ENCODE results near the gene TRAPPC14.
A peak's percentile ranks its signal among the peaks of the same experiment; 100 is the strongest.
"Not testable (repeated sequence)": the region's sequence is repeated elsewhere in the genome, so short reads cannot be mapped to it uniquely, and the experiment has no call there.

Gene TRAPPC14

DNA sequence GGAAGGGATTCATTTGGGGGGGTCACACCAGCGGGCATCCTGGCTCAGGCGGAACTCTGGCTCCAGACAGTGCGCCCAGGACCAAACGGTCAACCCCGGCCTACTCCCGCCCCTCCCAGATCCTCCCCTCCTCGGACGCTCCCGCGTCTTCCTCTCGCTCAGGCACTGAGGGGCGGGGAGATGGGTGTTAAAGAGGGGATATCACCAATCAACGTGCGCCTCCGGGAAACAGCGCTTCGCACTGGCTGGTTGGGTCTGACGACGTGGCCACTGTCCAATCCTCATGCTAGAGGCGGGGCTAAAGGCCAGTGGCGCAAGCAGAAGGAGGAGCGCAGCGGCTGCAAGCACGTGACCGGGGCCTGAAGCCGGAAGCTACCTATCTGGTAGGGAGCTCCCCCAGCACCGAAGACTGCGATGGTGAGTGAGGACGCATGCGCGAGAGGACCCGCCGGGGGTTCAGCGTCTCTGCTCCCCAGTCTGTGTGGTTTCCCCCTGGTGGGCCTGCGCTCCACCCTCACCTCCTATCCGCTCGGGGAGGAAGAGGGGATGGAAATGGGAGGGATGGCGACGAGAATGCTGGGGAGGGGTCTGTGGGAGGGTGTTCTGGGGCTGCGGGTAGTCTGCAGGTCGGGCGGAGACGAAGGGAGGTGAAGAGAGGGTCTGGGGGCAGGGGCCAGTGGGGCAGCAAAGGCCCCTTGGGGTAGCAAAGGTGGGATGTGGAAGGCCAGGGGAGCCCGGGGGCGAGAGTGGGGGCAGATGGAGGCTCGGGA is 9.8 kb downstream of the TRAPPC14 start, which contains the start of gene LAMTOR4:
Gene LAMTOR4 (plus strand): TSS at position 360 of the 770 bp plus-strand sequence. CDS start 55 bp downstream, at position 415.
- peak; percentile 100 for DNase-seq (ENCODE audit: low read depth)
- TF ChIP-seq, protein P1, sequence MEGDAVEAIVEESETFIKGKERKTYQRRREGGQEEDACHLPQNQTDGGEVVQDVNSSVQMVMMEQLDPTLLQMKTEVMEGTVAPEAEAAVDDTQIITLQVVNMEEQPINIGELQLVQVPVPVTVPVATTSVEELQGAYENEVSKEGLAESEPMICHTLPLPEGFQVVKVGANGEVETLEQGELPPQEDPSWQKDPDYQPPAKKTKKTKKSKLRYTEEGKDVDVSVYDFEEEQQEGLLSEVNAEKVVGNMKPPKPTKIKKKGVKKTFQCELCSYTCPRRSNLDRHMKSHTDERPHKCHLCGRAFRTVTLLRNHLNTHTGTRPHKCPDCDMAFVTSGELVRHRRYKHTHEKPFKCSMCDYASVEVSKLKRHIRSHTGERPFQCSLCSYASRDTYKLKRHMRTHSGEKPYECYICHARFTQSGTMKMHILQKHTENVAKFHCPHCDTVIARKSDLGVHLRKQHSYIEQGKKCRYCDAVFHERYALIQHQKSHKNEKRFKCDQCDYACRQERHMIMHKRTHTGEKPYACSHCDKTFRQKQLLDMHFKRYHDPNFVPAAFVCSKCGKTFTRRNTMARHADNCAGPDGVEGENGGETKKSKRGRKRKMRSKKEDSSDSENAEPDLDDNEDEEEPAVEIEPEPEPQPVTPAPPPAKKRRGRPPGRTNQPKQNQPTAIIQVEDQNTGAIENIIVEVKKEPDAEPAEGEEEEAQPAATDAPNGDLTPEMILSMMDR (IDR thresholded peaks at IDR 0.05; ENCODE audit: insufficient read depth, low read depth, low read length, missing control alignments): peak; percentile 6
- H3K4me3 ChIP-seq (ENCODE audit: low read depth, low read length): peak within 1 kb of the TSS; percentile 94

DNA sequence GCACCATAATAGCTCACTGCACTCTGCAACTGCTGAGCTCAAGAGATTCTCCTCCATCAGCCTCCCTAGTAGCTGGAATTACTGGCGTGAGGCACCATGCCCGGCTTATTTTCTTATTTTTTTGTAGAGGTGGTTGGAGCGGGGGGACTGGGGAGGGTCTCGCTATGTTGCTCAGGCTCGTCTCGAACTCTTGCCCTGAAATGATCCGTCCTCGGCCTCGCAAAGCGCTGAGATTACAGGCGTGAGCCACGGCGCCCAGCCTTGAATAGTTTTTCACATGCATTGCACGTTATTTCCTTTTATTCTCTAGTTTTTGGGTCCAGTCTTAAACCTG is 10.3 kb downstream of the TRAPPC14 start:
- H3K4me3 ChIP-seq (ENCODE audit: low read depth, low read length): peak overlapping the region; percentile 69
- DNase-seq (ENCODE audit: low read depth): no peak
- TF ChIP-seq, protein P1 (IDR thresholded peaks at IDR 0.05; ENCODE audit: insufficient read depth, low read depth, low read length, missing control alignments): no peak

DNA sequence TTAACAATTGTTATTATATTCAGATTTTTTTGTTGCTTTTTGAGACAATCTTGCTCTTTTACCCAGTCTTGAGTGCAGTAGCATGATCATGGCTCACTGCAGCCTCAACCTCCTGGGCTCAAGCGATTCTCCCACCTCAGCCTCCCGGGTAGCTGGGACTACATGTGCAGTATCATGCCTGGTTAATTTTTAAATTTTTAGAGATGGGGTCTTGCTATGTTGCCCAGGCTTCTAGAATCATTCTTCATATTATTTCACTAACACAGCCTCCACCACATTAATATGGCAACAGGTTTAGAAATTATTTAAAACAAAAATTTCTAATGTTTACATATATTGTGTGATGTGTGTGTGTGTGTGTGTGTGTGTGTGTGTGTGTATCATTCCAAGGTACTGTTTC is 11.2 kb downstream of the TRAPPC14 start:
- TF ChIP-seq, protein P1 (IDR thresholded peaks at IDR 0.05; ENCODE audit: insufficient read depth, low read depth, low read length, missing control alignments): no peak
- no peak overlapping the region for H3K4me3 ChIP-seq (ENCODE audit: low read depth, low read length)
- DNase-seq (ENCODE audit: low read depth): no peak

DNA sequence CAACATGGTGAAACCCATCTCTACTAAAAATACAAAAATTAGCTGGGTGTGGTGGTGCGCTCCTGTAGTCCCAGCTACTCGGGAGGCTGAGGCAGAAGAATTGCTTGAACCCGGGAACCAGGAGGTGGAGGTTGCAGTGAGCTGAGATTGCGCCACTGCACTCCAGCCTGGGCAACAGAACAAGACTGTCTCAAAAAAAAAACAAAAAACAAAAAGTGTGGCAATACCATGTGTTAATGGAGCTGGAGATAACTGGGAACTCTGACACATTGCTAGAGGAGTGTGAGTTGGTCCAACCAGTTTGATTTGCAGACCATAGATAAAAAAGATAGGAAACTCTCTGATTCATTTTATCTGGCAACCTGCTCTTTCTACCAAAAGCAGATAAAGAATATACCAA is 12.2 kb downstream of the TRAPPC14 start:
- not testable (repeated sequence) for H3K4me3 ChIP-seq (ENCODE audit: low read depth, low read length); DNase-seq (ENCODE audit: low read depth)

DNA sequence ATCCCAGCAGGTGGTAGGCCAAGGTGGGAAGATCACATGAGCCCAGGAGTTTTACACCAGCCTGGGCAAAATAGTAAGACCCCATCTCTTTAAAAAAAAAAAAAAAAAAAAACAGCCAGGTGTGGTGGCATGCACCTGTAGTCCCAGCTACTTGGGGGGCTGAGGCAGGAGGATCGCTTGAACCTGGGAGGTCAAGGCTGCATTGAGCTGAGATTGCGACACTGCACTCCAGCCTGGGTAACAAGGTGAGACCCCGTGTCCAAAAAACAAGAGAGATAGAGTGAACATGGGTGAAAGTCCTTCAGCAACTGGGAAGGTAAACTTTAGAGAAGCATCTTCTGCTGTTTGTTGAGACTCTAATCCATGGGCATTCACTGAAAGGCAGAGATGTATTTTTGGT is 16.1 kb downstream of the TRAPPC14 start:
- H3K4me3 ChIP-seq (ENCODE audit: low read depth, low read length): no peak overlapping the region
- DNase-seq (ENCODE audit: low read depth): no peak
- TF ChIP-seq, protein P1 (IDR thresholded peaks at IDR 0.05; ENCODE audit: insufficient read depth, low read depth, low read length, missing control alignments): no peak

DNA sequence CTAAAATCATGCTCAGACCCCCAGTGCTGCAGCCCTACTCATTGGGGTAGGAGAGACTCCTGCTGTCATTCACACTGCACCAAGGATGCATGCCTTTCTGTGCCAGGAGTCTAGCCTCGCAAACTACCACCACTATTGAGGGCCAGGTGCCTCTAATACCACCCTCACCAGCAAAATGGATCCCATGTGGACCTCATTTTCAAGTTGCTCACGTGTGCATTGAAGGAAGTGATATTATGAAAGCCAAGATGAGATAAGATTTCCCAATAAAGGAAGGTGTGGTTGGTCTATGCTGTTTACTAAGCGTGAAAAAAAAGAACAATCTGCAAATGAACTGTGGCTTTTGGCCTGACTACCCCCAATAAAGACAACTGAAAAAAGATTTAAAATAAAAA is 17.0 kb downstream of the TRAPPC14 start:
- H3K4me3 ChIP-seq (ENCODE audit: low read depth, low read length): no peak overlapping the region
- no peak for DNase-seq (ENCODE audit: low read depth)
- TF ChIP-seq, protein P1 (IDR thresholded peaks at IDR 0.05; ENCODE audit: insufficient read depth, low read depth, low read length, missing control alignments): no peak

DNA sequence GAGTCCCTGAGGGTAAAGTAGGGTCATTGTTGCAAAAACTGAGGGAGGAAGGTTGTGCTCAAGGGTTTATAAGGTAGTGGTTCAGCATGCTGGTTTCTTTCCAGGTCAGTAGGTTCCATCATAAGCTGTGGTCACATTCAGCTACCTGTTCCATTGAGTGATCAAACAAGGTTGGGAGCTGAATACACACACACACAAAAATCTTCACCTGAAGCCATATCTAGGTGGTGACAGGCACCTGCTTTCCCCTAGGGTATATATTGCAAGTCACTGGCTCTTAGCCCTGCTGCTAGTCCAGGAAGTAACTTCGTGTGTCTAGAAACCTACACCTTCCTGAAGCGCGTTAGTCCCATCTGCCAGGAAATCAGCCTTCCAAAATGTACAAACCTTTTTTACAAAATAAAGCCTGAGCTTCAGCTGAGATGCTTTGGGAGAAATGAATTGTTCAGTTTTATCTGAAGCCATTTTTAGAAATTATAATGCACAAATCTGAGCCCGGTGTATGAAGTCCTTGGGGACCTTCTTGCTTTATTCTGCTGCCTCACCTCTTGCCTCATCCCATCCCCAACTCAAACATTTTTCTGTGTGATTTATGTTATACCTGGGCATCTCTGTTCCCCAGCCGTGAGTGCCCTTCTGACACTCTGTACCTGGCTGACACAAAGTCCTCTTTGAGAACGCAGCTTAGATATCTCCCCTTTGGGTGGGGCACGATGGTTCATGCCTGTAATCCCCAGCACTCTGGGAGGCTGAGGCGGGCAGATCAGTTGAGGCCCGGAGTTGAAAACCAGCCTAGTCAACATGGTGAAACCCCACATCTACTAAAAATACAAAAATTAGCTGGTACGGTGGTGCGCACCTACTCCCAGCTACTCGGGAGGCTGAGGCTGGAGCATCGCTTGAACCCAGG is 20.4 kb downstream of the TRAPPC14 start:
- H3K4me3 ChIP-seq (ENCODE audit: low read depth, low read length): no peak overlapping the region
- TF ChIP-seq, protein P1 (IDR thresholded peaks at IDR 0.05; ENCODE audit: insufficient read depth, low read depth, low read length, missing control alignments): no peak
- peak; percentile 52 for DNase-seq (ENCODE audit: low read depth)
